CD4-positive, alpha-beta T cell treated with Interferon alpha-2 for 1 hour (primary cell): Measurements from ENCODE around the gene LCN9.

Experiments
- DNase-seq, 2 donors: peaks; one replicate each; pipeline ENCODE4 v3.0.0-alpha.2; 2020 to 2022

The LCN9 gene

DNA sequence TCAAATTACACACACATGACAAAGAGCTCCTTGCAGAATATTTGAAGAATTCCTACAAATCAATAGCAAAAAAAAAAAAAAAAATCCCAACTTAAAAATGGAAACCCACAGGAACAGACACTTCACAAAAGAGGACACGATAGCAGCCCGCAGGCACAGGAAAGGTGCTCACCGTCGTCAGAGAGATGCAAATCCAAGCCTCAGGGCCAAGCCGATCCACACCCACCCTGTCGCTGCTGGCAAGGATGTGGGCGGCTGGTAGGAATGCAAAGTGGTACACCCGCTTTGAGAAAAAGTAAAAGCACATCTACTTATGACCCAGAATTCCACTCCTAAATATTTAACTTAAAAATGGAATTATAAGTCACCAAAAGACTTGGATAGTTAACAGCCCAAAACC is 10.8 kb downstream of the LCN9 start:
- no peak for DNase-seq

GRCh38 chr9:135674977-135675376 is 11.9 kb downstream of the LCN9 start:
- no peak for DNase-seq

DNA sequence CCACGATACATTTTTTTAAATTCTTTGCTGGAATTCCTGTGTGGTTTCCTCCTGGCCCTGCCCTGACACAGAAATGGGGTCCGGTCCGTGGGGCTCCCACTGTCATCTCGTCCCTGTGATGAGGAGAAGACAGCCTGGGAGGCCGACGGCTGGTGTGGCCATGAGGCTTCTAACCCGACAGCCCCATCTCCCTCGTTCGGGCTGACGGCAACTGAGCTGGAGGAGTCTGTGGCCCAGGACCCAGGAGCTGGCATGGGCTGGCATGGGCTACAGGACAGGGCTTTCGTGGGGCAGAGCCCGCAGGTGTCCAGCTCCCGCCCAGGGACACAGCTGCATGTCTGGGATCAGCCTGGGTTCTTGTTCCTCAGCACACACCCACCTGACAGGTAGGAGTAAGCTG is 13.8 kb downstream of the LCN9 start:
- DNase-seq: no peak

- DNase-seq: no peak
Observed at GRCh38 chr9:135677641-135678168, 14.6 kb downstream of the LCN9 start.

GRCh38 chr9:135678236-135679017 is 15.3 kb downstream of the LCN9 start:
- no peak for DNase-seq

DNA sequence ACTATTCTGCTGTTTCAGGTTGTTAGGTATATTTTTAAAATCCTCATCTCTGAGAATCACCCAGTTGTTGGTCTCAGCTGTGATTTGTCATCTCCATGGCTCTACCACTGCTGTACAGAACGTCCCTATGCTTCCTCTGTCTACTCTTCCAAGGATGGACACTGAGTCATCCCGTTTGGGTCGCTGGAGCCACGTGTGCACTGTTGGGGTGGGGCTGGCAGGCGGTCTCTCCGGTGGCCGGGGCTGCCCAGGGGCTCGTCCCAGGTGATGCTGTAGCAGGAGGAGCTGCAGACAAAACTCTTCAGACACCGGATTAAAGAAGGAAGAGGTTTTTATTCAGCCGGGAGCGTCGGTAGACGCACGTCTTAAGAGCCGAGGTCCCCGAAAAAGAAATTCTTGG is 16.9 kb downstream of the LCN9 start:
- no peak for DNase-seq

- DNase-seq: no peak
Observed at GRCh38 chr9:135681161-135681560, 18.1 kb downstream of the LCN9 start.

GRCh38 chr9:135683401-135684034 is 20.4 kb downstream of the LCN9 start:
- no peak for DNase-seq

DNA sequence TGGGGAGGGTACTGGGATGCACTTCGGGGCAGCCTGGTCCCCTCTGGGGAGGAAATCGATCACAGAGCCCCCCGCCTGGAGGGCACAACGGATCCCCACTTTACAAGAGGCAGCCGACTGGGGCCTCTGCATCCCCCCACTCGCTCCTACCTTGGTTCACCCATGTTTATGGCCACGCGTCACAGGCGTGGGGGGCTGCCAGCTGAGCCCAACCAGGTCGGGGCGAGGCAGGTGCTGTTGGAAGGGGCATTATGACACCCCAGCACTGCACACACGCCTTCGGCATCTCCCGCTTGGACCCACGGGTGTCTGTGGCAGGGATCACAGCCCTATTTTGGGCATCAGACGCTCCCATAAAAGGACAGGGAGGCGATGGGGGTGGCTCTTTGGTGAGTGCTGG is 21.6 kb downstream of the LCN9 start:
- DNase-seq: no peak

DNA sequence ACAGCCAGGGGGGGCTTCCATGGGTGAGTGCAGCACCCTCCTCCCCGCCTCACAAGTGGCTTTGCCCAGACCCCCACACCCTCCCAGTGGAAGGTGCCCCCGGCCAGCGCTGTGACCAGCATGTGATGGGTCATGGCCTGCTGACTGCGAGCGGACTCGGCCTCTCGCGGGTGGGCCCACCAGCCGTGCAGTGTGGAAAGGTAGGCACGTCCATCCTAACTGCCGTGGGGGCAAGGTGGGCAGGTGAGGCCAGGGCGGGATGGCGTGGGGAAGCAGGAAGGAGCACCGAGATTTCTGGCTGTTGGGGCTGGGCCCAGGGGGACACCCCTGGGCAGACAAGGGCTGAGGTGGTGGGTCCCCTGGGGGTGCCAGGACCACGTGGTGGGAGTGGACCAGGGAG is 24.1 kb downstream of the LCN9 start:
- DNase-seq: no peak

- DNase-seq: no peak
Observed at GRCh38 chr9:135689011-135689410, 25.9 kb downstream of the LCN9 start.

DNA sequence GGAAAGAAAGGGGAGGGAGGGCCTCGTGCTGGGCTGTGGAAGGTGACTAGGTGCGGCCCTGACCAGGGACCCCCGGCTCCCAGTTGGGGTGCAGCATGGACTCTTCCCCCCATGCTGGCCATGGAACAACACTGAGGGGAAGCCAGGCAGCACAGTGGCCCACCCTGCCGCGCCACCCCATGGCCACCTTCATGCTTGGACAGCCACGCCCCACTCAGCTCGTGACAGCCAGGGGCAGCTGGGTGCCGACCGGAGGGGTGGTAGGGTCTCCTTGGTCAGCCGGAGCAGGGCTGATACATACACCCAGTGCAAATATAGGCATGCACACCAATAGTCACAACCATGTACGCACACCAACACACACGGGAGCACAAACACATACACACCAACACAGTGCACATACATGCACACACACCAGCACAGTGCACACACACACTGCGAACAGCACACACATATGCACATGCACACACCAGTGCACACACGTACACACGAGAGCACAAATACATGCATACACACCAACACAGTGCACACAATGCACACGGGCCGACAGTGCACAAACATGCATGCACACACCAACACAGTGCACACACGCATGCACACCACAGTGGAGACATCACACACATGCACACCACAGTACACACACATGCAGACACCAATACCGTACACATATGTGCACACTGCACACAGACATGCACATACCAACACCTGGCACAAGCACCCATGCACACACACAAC is 27.9 kb downstream of the LCN9 start:
- no peak for DNase-seq

GRCh38 chr9:135692410-135692809 is 29.3 kb downstream of the LCN9 start:
- no peak for DNase-seq

DNA sequence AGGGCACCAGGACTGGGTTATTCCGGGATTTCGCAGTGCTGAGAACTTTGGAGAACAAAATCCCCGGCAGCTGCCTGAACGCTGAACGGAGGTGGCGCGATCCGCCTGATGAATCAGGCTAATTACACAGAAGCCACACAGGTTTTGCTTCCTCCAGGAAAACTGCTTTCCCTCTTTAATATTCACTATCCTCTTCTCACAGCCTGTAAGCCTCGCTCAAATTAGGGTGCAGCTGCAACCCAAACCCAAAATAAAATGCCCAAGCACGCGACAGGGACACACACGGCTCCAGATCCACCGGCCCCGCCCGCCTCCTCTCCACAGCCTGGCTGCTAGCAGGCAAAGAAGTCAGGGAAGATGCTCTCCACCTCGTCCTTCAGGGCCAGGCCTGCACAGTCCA is 30.2 kb downstream of the LCN9 start:
- no peak for DNase-seq

- no peak for DNase-seq
Observed at GRCh38 chr9:135693771-135694170, 30.7 kb downstream of the LCN9 start.

DNA sequence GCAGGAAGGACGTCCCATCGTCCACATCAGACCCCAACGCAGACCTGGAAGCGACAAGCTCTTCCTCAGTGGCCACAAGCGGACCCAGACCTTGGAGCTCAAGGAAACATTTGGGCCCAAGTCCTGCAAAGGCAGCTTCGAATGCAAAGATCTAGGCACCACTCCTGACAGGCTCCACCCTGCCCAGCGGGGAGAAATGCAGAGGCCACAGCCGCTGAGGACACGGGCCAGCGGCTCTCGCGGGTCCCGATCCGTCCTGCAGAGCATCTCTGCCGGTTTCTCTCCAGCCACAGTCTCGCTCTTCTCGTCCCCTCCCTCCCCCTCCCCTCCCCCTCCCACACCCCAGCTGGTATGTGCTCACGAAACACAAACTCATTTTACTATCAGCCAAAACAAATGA is 31.3 kb downstream of the LCN9 start:
- no peak for DNase-seq

GRCh38 chr9:135695036-135695435 is 31.9 kb downstream of the LCN9 start:
- DNase-seq: no peak

- DNase-seq: no peak
Observed at GRCh38 chr9:135695642-135696041, 32.5 kb downstream of the LCN9 start.

DNA sequence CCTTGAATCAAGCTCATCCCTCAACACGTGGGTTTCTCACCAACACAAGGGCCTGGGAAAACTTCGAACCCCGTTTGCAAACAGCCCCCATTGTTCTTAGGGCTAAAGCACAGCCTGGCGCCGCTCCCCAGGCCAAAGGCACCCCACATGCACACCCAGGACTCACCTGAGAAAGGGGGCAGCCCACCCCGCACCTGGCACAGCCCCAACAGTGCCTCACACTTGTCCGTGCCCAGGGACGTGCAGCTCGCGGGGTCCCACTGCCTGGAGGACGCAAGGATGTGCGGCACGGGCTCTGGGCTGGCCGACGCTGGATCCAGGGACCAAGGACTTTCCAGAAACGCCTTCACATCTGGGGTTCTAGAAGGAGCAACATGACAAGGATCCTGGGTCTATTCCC is 33.3 kb downstream of the LCN9 start:
- DNase-seq: no peak

DNA sequence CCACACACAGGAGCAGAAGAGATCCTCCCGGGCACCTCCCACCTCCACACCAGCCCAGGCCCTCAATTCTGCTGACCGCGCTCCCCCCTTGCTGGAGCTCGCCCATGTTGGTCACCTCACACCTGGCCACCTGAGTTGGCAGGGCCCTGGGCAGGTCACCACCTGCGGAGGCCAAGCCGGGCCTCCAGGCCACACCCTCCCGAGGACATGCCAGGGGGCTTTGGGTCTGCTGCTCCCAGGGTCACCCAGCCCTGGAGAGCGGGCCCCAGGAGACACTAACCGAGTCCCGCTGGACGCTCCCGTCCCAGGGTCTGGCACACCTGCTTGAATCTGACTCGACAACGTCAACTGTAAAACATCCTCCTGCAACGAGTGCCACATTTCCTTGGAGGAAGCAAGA is 34.1 kb downstream of the LCN9 start:
- no peak for DNase-seq

- DNase-seq: no peak
Observed at GRCh38 chr9:135698236-135698635, 35.1 kb downstream of the LCN9 start.

DNA sequence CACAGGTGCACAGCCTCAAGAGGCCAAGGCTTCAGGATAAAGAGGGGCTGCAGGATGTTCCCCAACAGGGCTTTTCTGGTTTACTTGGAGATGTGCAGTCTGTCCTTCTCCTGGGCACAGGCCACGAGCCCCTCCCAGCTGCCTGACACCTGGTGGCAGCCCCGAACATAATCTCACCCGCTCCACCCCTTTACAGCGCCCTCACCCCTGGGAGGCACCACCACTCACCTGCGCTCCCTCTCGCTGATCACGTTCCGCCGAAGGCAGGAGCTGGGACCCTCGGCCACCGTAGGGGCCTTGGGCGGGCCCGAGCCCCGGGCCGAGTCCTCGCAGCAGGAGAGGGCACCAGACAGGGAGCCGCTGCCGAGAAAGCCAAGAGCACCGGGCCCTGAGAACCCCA is 35.7 kb downstream of the LCN9 start:
- no peak for DNase-seq

- DNase-seq: no peak
Observed at GRCh38 chr9:135699440-135699839, 36.3 kb downstream of the LCN9 start, which contains the start of gene SOHLH1. SOHLH1 (minus strand) TSS chr9:135699481; CDS start chr9:135699467, 14 bp downstream.

- no peak for DNase-seq
Observed at GRCh38 chr9:135700525-135700924, 37.4 kb downstream of the LCN9 start.
